Fibroblast of lung (primary cell): ENCODE data around the gene IL26.

Source experiments
- CTCF ChIP-seq, 2 donors: IDR thresholded peaks in 1 of 2; conservative IDR thresholded peaks in 1 of 2; 1 replicate in 1 of 2; 2 replicates in 1 of 2; pipeline ENCODE4 v1.5.1; 2011 to 2012; ENCODE audit warnings: low read length in 2 of 2, control low read depth in 1 of 2, inconsistent platforms in 1 of 2, low read depth in 1 of 2, mild to moderate bottlenecking in 1 of 2
- EZH2 ChIP-seq: IDR thresholded peaks from 2 replicates; pipeline ENCODE4 v1.5.1; 2012; ENCODE audit warnings: low read length, control low read depth, mild to moderate bottlenecking; ENCODE audit errors: missing control alignments

GRCh38 chr12:68221497-68221896 is 4.1 kb downstream of the IL26 start:
- no peak for TF ChIP-seq CTCF (conservative IDR thresholded peaks at IDR 0.05 in 1 of 2, IDR thresholded peaks at IDR 0.05 in 1 of 2; ENCODE audit: low read depth in 1 of 2, low read length in 2 of 2)
- TF ChIP-seq EZH2 = no peak
